Measurements from ENCODE around the gene RNF224.

Gene RNF224

GRCh38 chr9:137204731-137205125, 22.6 kb upstream of the RNF224 start:
- H3K79me2 ChIP-seq (ENCODE audit: insufficient read depth, low read length) = peaks cover 59% of the 10 kb centered on the region
- H2AFZ ChIP-seq (ENCODE audit: low read depth, low read length) = peak overlapping the region; percentile 92
- peak overlapping the region; percentile 99 to 100 for H3K4me3 ChIP-seq (ENCODE audit: low read depth in 1 of 2, low read length in 2 of 2)
- H3K27ac ChIP-seq (ENCODE audit: low read length) = peak overlapping the region; percentile 90
- peaks cover 57% of the 10 kb centered on the region for H3K4me1 ChIP-seq (ENCODE audit: insufficient read depth, low read length)
- H3K36me3 ChIP-seq (ENCODE audit: insufficient read depth, low read length) = peaks cover 36% of the 10 kb centered on the region
- no peak for TF ChIP-seq EZH2 (IDR thresholded peaks at IDR 0.05; ENCODE audit: borderline replicate concordance, low read depth, low read length, severe bottlenecking)
- TF ChIP-seq, protein P1, sequence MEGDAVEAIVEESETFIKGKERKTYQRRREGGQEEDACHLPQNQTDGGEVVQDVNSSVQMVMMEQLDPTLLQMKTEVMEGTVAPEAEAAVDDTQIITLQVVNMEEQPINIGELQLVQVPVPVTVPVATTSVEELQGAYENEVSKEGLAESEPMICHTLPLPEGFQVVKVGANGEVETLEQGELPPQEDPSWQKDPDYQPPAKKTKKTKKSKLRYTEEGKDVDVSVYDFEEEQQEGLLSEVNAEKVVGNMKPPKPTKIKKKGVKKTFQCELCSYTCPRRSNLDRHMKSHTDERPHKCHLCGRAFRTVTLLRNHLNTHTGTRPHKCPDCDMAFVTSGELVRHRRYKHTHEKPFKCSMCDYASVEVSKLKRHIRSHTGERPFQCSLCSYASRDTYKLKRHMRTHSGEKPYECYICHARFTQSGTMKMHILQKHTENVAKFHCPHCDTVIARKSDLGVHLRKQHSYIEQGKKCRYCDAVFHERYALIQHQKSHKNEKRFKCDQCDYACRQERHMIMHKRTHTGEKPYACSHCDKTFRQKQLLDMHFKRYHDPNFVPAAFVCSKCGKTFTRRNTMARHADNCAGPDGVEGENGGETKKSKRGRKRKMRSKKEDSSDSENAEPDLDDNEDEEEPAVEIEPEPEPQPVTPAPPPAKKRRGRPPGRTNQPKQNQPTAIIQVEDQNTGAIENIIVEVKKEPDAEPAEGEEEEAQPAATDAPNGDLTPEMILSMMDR (IDR thresholded peaks at IDR 0.05; ENCODE audit: borderline replicate concordance, extremely low read depth, low read length, poor library complexity, severe bottlenecking) = no peak
- H3K9me3 ChIP-seq (ENCODE audit: insufficient read depth, low read length, severe bottlenecking) = no peaks in the 10 kb centered on the region
- H3K27me3 ChIP-seq (ENCODE audit: insufficient read depth, low read length, poor library complexity) = no peaks in the 10 kb centered on the region
- H3K9ac ChIP-seq (ENCODE audit: low read depth, low read length) = peak overlapping the region; percentile 98
- DNase-seq (no peak), ATAC-seq (ENCODE audit: insufficient read depth, low read depth) (no peak)
- H3K4me2 ChIP-seq (ENCODE audit: insufficient read depth, low read length) = peak overlapping the region; percentile 99
- peaks cover 22% of the 10 kb centered on the region for H4K20me1 ChIP-seq (ENCODE audit: insufficient read depth, low read length)

DNA sequence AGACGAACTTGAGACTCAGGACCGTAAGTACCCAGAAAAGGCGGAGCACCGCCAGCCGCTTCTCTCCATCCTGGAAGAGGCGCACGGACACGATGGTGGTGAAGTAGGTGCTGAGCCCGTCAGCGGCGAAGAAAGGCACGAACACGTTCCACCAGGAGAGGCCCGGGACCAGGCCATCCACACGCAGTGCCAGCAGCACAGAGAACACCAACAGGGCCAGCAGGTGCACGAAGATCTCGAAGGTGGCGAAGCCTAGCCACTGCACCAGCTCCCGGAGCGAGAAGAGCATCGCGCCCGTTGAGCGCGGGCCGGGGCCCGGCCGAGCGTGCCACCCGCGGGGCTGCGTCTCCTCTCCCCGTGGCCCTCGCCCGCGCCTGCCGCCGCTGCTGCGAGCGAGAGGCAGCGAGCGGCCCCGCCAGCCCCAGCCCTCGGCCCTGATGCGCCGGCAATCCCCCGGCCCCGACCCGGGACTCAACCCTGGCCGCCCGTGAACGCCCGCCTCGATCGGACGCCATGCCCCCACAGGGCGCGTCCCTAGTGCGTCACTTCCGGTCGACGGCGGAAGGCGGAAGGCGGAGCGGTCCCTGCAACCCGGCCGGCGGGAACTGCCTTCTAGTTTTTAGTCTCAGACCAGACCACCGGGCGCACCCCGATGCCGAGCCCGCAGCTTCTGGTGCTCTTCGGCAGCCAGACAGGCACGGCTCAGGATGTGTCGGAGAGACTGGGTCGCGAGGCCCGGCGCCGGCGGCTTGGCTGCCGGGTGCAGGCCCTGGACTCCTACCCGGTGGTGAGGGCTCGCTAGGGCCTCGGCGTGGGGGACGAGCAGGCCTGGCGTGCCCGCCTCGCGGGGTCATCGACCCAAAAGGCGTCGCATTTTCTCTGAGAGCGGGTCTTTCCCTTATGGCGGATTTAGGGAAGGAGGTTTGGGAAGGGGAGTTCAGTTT, 21.9 kb upstream of the RNF224 start, which contains the start of the genes NDOR1 and TMEM203:
Gene NDOR1, plus strand, starts transcription at position 575 of the 944 bp plus-strand sequence. Its CDS starts 78 bp downstream, at position 653.
Gene TMEM203, minus strand, starts transcription at position 523 of the 944 bp plus-strand sequence. Its CDS starts 234 bp downstream, at position 289.
- H3K27me3 ChIP-seq (ENCODE audit: insufficient read depth, low read length, poor library complexity) = no peaks in the 10 kb centered on the region
- H3K9me3 ChIP-seq (ENCODE audit: insufficient read depth, low read length, severe bottlenecking) = no peaks in the 10 kb centered on the region
- H3K27ac ChIP-seq (ENCODE audit: low read length) = peak within 1 kb of the TSS; percentile 90
- H3K4me1 ChIP-seq (ENCODE audit: insufficient read depth, low read length) = peaks cover 56% of the 10 kb centered on the region
- peaks cover 22% of the 10 kb centered on the region for H4K20me1 ChIP-seq (ENCODE audit: insufficient read depth, low read length)
- H3K4me3 ChIP-seq (ENCODE audit: low read depth in 1 of 2, low read length in 2 of 2) = peak within 1 kb of the TSS; percentile 99 to 100
- peaks cover 59% of the 10 kb centered on the region for H3K79me2 ChIP-seq (ENCODE audit: insufficient read depth, low read length)
- peaks cover 36% of the 10 kb centered on the region for H3K36me3 ChIP-seq (ENCODE audit: insufficient read depth, low read length)
- H3K9ac ChIP-seq (ENCODE audit: low read depth, low read length) = peak within 1 kb of the TSS; percentile 98
- TF ChIP-seq, protein P1 (IDR thresholded peaks at IDR 0.05; ENCODE audit: borderline replicate concordance, extremely low read depth, low read length, poor library complexity, severe bottlenecking) = no peak
- no peak for TF ChIP-seq EZH2 (IDR thresholded peaks at IDR 0.05; ENCODE audit: borderline replicate concordance, low read depth, low read length, severe bottlenecking)
- peak within 1 kb of the TSS; percentile 99 for H3K4me2 ChIP-seq (ENCODE audit: insufficient read depth, low read length)
- peak within 1 kb of the TSS; percentile 92 for H2AFZ ChIP-seq (ENCODE audit: low read depth, low read length)
- peak; percentile 53 for ATAC-seq (ENCODE audit: insufficient read depth, low read depth)
- peak; percentile 87 for DNase-seq

DNA sequence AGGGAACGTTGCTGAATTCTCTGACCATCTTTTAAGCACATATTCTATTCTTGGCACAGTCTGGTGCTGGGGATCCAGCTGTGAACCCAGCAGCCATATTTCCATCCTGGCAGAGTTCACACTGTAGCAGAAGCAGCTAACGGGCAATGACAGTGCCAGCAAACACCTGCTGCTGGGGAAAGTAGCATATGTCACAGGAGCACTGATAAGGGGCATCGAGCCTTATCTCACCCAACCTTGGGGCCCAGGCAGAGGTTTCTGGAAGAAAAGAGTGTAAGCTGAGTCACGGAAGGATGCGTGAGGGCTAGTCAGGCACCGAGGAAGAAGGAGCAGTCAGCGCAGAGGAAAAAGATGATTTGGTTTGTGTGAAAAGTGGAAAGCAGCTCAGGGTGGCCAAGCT, 20.7 kb upstream of the RNF224 start:
- no peaks in the 10 kb centered on the region for H3K9me3 ChIP-seq (ENCODE audit: insufficient read depth, low read length, severe bottlenecking)
- no peak overlapping the region for H2AFZ ChIP-seq (ENCODE audit: low read depth, low read length)
- H3K27ac ChIP-seq (ENCODE audit: low read length) = no peak overlapping the region; the same call in 1 of the 2 replicates
- peak overlapping the region; percentile 98 for H3K9ac ChIP-seq (ENCODE audit: low read depth, low read length)
- TF ChIP-seq, protein P1 (IDR thresholded peaks at IDR 0.05; ENCODE audit: borderline replicate concordance, extremely low read depth, low read length, poor library complexity, severe bottlenecking) = no peak
- no peak for TF ChIP-seq EZH2 (IDR thresholded peaks at IDR 0.05; ENCODE audit: borderline replicate concordance, low read depth, low read length, severe bottlenecking)
- DNase-seq (no peak), ATAC-seq (ENCODE audit: insufficient read depth, low read depth) (no peak)
- H4K20me1 ChIP-seq (ENCODE audit: insufficient read depth, low read length) = peaks cover 25% of the 10 kb centered on the region
- H3K4me1 ChIP-seq (ENCODE audit: insufficient read depth, low read length) = peaks cover 49% of the 10 kb centered on the region
- peaks cover 36% of the 10 kb centered on the region for H3K36me3 ChIP-seq (ENCODE audit: insufficient read depth, low read length)
- peaks cover 53% of the 10 kb centered on the region for H3K79me2 ChIP-seq (ENCODE audit: insufficient read depth, low read length)
- peak overlapping the region; percentile 99 to 100; a peak in 3 of 4 replicates for H3K4me3 ChIP-seq (ENCODE audit: low read depth in 1 of 2, low read length in 2 of 2)
- H3K4me2 ChIP-seq (ENCODE audit: insufficient read depth, low read length) = peak overlapping the region; percentile 99
- H3K27me3 ChIP-seq (ENCODE audit: insufficient read depth, low read length, poor library complexity) = no peaks in the 10 kb centered on the region

Measured in DND-41 (cell line).